HG02943 (cell line): ENCODE data around the gene ERICH6B.

Experiments used
- ATAC-seq: cut with Tn5 transposase; IDR thresholded peaks from one replicate; pipeline ENCODE4 v1.9.1; 2021; ENCODE audit warnings: mild to moderate bottlenecking, low read depth, moderate library complexity; ENCODE audit not compliant: unreplicated experiment

Gene ERICH6B

GRCh38 chr13:45508776-45509175 is 106.8 kb downstream of the ERICH6B start:
- no peak for ATAC-seq

GRCh38 chr13:45506811-45507210 is 108.7 kb downstream of the ERICH6B start:
- no peak for ATAC-seq

GRCh38 chr13:45503658-45504057 is 111.9 kb downstream of the ERICH6B start:
- ATAC-seq: no peak

- ATAC-seq: no peak
Observed at GRCh38 chr13:45501175-45501526, 114.4 kb downstream of the ERICH6B start.

GRCh38 chr13:45500492-45501174 is 114.9 kb downstream of the ERICH6B start:
- ATAC-seq: no peak

- ATAC-seq: no peak
Observed at GRCh38 chr13:45496942-45497341, 118.6 kb downstream of the ERICH6B start.

GRCh38 chr13:45492538-45492937 is 123.0 kb downstream of the ERICH6B start:
- no peak for ATAC-seq
